GM19025 (cell line): ENCODE results near the gene ARHGAP24.
A peak's percentile ranks its signal among the peaks of the same experiment; 100 is the strongest.

ENCODE experiments used
- ATAC-seq: cut with Tn5 transposase; IDR thresholded peaks from one replicate; pipeline ENCODE4 v1.9.1; 2021; ENCODE audit warnings: mild to moderate bottlenecking, low read depth, moderate library complexity; ENCODE audit not compliant: unreplicated experiment

The ARHGAP24 gene

GRCh38 chr4:85728464-85728863 lies 253.5 kb downstream of the ARHGAP24 start:
- no peak for ATAC-seq

- ATAC-seq = no peak
Measured at GRCh38 chr4:85732124-85732523, 257.2 kb downstream of the ARHGAP24 start.

- no peak for ATAC-seq
Measured at GRCh38 chr4:85733798-85734197, 258.8 kb downstream of the ARHGAP24 start.

- ATAC-seq = no peak
Measured at GRCh38 chr4:85734424-85734831, 259.5 kb downstream of the ARHGAP24 start.

- ATAC-seq = no peak
Measured at GRCh38 chr4:85736571-85736970, 261.6 kb downstream of the ARHGAP24 start.

- no peak for ATAC-seq
Measured at GRCh38 chr4:85737254-85737653, 262.3 kb downstream of the ARHGAP24 start.

- no peak for ATAC-seq
Measured at GRCh38 chr4:85738721-85739120, 263.8 kb downstream of the ARHGAP24 start.

GRCh38 chr4:85740431-85740861 lies 265.5 kb downstream of the ARHGAP24 start:
- no peak for ATAC-seq

- ATAC-seq = no peak
Measured at GRCh38 chr4:85741381-85741780, 266.4 kb downstream of the ARHGAP24 start.

- ATAC-seq = no peak
Measured at GRCh38 chr4:85741921-85742591, 267.1 kb downstream of the ARHGAP24 start.

- no peak for ATAC-seq
Measured at GRCh38 chr4:85744950-85745349, 270.0 kb downstream of the ARHGAP24 start.

- no peak for ATAC-seq
Measured at GRCh38 chr4:85745939-85746338, 271.0 kb downstream of the ARHGAP24 start.

GRCh38 chr4:85747882-85748491 lies 273.0 kb downstream of the ARHGAP24 start:
- ATAC-seq = peak; percentile 56

GRCh38 chr4:85748654-85749053 lies 273.7 kb downstream of the ARHGAP24 start:
- no peak for ATAC-seq

GRCh38 chr4:85751866-85752265 lies 276.9 kb downstream of the ARHGAP24 start:
- ATAC-seq = no peak

- no peak for ATAC-seq
Measured at GRCh38 chr4:85755285-85755684, 280.3 kb downstream of the ARHGAP24 start.

GRCh38 chr4:85756938-85757337 lies 282.0 kb downstream of the ARHGAP24 start:
- ATAC-seq = no peak

- no peak for ATAC-seq
Measured at GRCh38 chr4:85759388-85759787, 284.4 kb downstream of the ARHGAP24 start.

GRCh38 chr4:85760511-85760910 lies 285.6 kb downstream of the ARHGAP24 start:
- no peak for ATAC-seq

- ATAC-seq = no peak
Measured at GRCh38 chr4:85761803-85762528, 287.0 kb downstream of the ARHGAP24 start.

GRCh38 chr4:85762529-85762871 lies 287.6 kb downstream of the ARHGAP24 start:
- ATAC-seq = no peak

- ATAC-seq = no peak
Measured at GRCh38 chr4:85763202-85763601, 288.3 kb downstream of the ARHGAP24 start.
